ENCODE results near the gene BTN3A1. TPM values are rescaled to one million over a fixed set of nuclear protein-coding genes. Genes with fewer than 3 reads are reported as not detected.

BTN3A1 gene
- total RNA-seq, 1 donor from 2014 or later = 9.7 TPM

DNA sequence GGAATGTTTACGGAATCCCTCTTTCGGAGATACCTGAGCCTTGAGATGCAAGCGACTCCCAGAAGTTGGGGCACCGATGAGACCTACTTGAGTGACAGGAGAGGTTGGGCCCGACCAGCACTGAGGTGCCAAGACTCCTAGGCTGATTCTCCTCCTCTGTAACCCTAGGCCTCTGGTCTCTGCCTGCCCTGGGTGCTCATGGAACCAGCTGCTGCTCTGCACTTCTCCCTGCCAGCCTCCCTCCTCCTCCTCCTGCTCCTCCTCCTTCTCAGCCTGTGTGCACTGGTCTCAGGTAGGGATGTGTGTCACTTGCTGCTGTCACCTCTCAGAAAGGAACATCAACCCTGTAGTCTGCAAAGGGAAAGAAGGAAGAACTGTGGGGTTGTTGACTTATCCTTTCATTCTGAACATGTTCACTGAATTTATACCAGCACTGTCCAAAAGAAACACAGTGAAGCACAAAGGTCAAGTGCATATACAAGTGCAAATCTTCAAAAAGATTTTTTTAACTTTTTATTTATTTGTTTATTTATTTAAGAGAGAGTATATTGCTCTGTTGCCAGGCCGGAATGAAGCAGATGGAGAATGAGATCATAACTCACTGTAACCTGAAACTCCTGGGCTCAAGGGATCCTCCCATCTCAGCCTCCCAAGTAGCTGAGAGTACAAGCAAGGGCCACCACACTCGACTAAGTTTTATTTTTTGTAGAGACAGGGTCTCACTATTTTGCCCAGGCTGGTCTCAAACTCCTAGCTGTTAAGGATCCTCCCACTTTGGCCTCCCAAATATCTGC, 18.3 kb upstream of the BTN3A1 start:
- DNase-seq (ENCODE audit: low spot score) = peak; percentile 43
- Histone ChIP-seq H3K4me2 (peak overlapping the region; percentile 77), H3K4me3 (peak overlapping the region; percentile 80), H3K9ac (peak overlapping the region; percentile 74), H3K27me3 (no peaks in the 10 kb centered on the region), H3K79me2 (ENCODE audit: low read depth) (peaks cover 7% of the 10 kb centered on the region), H3K36me3 (no peaks in the 10 kb centered on the region), H2AFZ (replicated peaks) (peak overlapping the region; percentile 94), H3K4me1 (peaks cover 13% of the 10 kb centered on the region), H3F3A (ENCODE audit: low read depth) (no peaks in the 10 kb centered on the region), H4K20me1 (ENCODE audit: low read depth) (no peaks in the 10 kb centered on the region), H3K27ac (no peak overlapping the region), H3K9me3 (ENCODE audit: low read depth) (no peaks in the 10 kb centered on the region)
- Mint-ChIP-seq H3K4me1 (peaks cover 25% of the 10 kb centered on the region), H3K27ac (no peak overlapping the region), H3K27me3 (ENCODE audit: insufficient read depth, low read depth) (peaks cover 16% of the 10 kb centered on the region), H3K36me3 (peaks cover 6% of the 10 kb centered on the region), H3K4me3 (peak overlapping the region; percentile 93), H3K9me3 (no peaks in the 10 kb centered on the region)
- TF ChIP-seq EZH2phosphoT487 (IDR thresholded peaks at IDR 0.05) (no peak), EZH2 (IDR thresholded peaks at IDR 0.05) (no peak)
- TF ChIP-seq, protein P1, sequence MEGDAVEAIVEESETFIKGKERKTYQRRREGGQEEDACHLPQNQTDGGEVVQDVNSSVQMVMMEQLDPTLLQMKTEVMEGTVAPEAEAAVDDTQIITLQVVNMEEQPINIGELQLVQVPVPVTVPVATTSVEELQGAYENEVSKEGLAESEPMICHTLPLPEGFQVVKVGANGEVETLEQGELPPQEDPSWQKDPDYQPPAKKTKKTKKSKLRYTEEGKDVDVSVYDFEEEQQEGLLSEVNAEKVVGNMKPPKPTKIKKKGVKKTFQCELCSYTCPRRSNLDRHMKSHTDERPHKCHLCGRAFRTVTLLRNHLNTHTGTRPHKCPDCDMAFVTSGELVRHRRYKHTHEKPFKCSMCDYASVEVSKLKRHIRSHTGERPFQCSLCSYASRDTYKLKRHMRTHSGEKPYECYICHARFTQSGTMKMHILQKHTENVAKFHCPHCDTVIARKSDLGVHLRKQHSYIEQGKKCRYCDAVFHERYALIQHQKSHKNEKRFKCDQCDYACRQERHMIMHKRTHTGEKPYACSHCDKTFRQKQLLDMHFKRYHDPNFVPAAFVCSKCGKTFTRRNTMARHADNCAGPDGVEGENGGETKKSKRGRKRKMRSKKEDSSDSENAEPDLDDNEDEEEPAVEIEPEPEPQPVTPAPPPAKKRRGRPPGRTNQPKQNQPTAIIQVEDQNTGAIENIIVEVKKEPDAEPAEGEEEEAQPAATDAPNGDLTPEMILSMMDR (IDR thresholded peaks at IDR 0.05) = no peak

DNA sequence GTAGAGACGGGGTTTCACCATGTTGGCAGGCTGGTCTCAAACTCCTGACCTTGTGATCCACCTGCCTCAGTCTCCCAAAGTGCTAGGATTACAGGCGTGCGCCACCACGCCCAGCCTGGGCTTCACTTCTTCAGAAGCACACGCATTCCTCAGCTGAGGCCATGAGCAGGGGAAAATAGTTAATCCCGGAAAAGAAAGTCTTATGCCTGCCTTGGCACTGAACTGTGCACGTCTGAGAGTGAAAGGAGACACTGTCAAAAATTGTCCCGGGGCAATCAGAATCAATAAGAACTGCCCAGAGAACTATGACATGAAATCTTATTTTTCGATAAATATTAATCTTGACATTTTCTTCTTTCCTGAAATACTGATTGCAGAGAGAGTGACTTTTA, 16.3 kb upstream of the BTN3A1 start:
- DNase-seq (ENCODE audit: low spot score) = no peak
- Histone ChIP-seq H3K4me3 (no peak overlapping the region), H3K79me2 (ENCODE audit: low read depth) (peaks cover 7% of the 10 kb centered on the region), H3K27ac (no peak overlapping the region), H3K27me3 (no peaks in the 10 kb centered on the region), H3F3A (ENCODE audit: low read depth) (no peaks in the 10 kb centered on the region), H3K36me3 (no peaks in the 10 kb centered on the region), H3K4me2 (no peak overlapping the region), H2AFZ (replicated peaks) (no peak overlapping the region), H3K4me1 (peaks cover 13% of the 10 kb centered on the region), H4K20me1 (ENCODE audit: low read depth) (no peaks in the 10 kb centered on the region), H3K9ac (no peak overlapping the region), H3K9me3 (ENCODE audit: low read depth) (no peaks in the 10 kb centered on the region)
- Mint-ChIP-seq H3K27ac (no peak overlapping the region), H3K36me3 (peaks cover 15% of the 10 kb centered on the region), H3K4me1 (peaks cover 25% of the 10 kb centered on the region), H3K27me3 (ENCODE audit: insufficient read depth, low read depth) (peaks cover 13% of the 10 kb centered on the region), H3K9me3 (no peaks in the 10 kb centered on the region), H3K4me3 (no peak overlapping the region)
- TF ChIP-seq EZH2phosphoT487 (IDR thresholded peaks at IDR 0.05) (no peak), EZH2 (IDR thresholded peaks at IDR 0.05) (no peak)
- TF ChIP-seq, protein P1 (IDR thresholded peaks at IDR 0.05) = no peak

DNA sequence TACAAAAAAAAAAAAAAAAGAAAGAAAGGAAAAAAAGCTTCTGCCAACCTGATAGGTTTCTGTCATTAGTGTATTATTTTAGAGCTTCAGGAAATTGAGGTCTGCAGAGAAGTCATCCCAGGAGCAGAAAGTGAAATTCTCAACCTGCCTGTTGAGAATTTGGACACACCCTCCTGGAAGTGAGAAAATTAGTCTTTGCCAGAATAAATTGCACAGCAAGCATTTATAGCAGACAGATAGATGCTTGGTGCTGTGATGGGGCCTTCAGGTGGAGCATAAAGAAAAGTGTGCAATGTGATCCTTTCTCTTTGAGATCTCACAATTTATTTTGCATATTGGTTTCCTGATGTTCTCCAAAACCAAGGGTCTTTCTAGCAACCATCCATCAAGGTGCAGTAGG, 14.5 kb upstream of the BTN3A1 start:
- H3K4me1 Mint-ChIP-seq = peaks cover 13% of the 10 kb centered on the region
- no peaks in the 10 kb centered on the region for H3K36me3 ChIP-seq
- TF ChIP-seq, protein P1 (IDR thresholded peaks at IDR 0.05) = no peak
- H3K4me1 ChIP-seq = peaks cover 13% of the 10 kb centered on the region
- H3K27ac Mint-ChIP-seq = no peak overlapping the region
- no peak overlapping the region for H3K9ac ChIP-seq
- H3K4me3 ChIP-seq = no peak overlapping the region
- DNase-seq (ENCODE audit: low spot score) = no peak
- H3K27ac ChIP-seq = no peak overlapping the region
- H3K27me3 Mint-ChIP-seq (ENCODE audit: insufficient read depth, low read depth) = peaks cover 3% of the 10 kb centered on the region
- no peaks in the 10 kb centered on the region for H3K9me3 Mint-ChIP-seq
- no peak overlapping the region for H3K4me3 Mint-ChIP-seq
- no peaks in the 10 kb centered on the region for H4K20me1 ChIP-seq (ENCODE audit: low read depth)
- H3K9me3 ChIP-seq (ENCODE audit: low read depth) = no peaks in the 10 kb centered on the region
- H3K36me3 Mint-ChIP-seq = peaks cover 17% of the 10 kb centered on the region
- no peaks in the 10 kb centered on the region for H3F3A ChIP-seq (ENCODE audit: low read depth)
- no peaks in the 10 kb centered on the region for H3K27me3 ChIP-seq
- H2AFZ ChIP-seq (replicated peaks) = no peak overlapping the region
- H3K4me2 ChIP-seq = no peak overlapping the region
- peaks cover 7% of the 10 kb centered on the region for H3K79me2 ChIP-seq (ENCODE audit: low read depth)
